Measurements from ENCODE around the gene HMMR.
"Not testable (repeated sequence)": the region's sequence is repeated elsewhere in the genome, so short reads cannot be mapped to it uniquely, and the experiment has no call there.

The HMMR gene

GRCh38 chr5:163529698-163530097 is 69.3 kb downstream of the HMMR start:
- Histone ChIP-seq H3K27me3 (ENCODE audit: control insufficient read depth, insufficient read depth, low read length) (no peaks in the 10 kb centered on the region), H3K9me3 (ENCODE audit: control insufficient read depth, low read length) (no peaks in the 10 kb centered on the region), H3K4me3 (ENCODE audit: low read length) (no peak overlapping the region)

DNA sequence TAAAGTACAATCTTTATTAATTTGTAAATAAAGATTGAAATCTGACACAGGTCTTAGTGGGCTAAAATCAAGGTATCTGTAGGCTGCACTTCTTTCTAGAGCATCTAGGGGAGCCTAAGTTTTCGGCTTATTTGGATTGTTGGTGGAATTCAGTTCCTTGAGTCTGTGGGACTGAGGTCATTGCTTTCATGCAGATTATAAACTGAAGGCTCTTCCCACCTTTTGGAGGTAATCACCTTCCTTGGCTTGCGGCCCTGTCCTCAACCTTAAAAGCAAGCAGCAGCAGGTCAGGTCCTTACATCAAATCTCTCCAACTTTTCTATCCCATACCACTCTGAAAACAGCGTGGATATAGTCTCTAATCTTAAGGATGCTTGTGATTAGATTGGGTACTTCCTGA is 70.8 kb downstream of the HMMR start:
- no peak overlapping the region for H3K4me3 ChIP-seq (ENCODE audit: low read length)
- H3K36me3 ChIP-seq (ENCODE audit: control insufficient read depth, insufficient read depth, low read length): no peaks in the 10 kb centered on the region
- peaks cover 4% of the 10 kb centered on the region for H3K4me1 ChIP-seq (ENCODE audit: control insufficient read depth, insufficient read depth, low read length)
- H3K27me3 ChIP-seq (ENCODE audit: control insufficient read depth, insufficient read depth, low read length): no peaks in the 10 kb centered on the region
- no peak overlapping the region for H3K9ac ChIP-seq (ENCODE audit: low read length)
- H3K9me3 ChIP-seq (ENCODE audit: control insufficient read depth, low read length): no peaks in the 10 kb centered on the region

More at GRCh38 chr5:163529698-163530097, 69.3 kb downstream of the HMMR start:
- no peaks in the 10 kb centered on the region for H3K36me3 ChIP-seq (ENCODE audit: control insufficient read depth, insufficient read depth, low read length)
- peaks cover 3% of the 10 kb centered on the region for H3K4me1 ChIP-seq (ENCODE audit: control insufficient read depth, insufficient read depth, low read length)
- no peak overlapping the region for H3K9ac ChIP-seq (ENCODE audit: low read length)

DNA sequence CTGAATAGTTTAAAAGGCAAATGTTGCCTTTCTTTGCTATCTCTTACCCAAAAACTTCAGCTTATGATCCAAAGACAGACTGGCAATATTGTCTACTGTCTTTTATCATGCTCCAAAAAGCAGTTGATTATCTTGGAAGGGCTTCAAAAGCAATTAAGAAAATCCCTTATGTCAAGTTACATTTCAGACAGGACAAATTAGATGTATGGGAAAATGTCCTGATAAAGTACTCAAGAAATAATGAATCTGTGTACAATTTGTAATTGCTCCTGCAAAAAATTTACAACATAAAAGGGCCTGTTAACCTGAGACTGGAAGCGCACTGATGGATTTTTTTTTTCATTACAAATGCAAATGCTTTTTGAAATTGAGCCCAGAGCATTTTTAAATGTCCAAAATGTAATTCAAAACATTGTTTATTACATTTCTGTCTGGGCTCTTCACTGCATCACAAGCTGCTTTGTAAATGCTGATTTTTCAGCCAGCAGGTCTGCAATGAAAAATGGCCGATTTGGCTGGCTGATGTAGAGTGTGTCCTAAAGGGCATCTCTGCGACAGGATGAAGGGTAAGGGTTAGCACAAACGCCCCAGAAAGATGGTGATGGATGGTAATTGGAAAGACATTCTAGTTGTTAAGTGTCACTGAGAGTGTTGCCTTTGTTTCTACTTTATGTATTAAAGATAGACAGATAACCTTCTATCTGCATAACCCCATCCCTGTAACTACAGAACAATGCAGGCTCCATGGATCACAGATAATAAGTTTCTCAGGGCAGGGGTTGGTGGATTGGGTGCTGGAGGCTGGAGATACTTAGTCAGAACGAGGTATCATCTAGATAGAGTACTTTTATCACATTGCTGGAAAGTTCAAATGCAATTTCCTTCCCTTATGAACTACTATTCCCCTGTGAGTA is 72.0 kb downstream of the HMMR start:
- H3K4me3 ChIP-seq (ENCODE audit: low read length): no peak overlapping the region
- no peaks in the 10 kb centered on the region for H3K9me3 ChIP-seq (ENCODE audit: control insufficient read depth, low read length)
- H3K4me1 ChIP-seq (ENCODE audit: control insufficient read depth, insufficient read depth, low read length): peaks cover 4% of the 10 kb centered on the region
- H3K36me3 ChIP-seq (ENCODE audit: control insufficient read depth, insufficient read depth, low read length): no peaks in the 10 kb centered on the region
- no peaks in the 10 kb centered on the region for H3K27me3 ChIP-seq (ENCODE audit: control insufficient read depth, insufficient read depth, low read length)
- H3K9ac ChIP-seq (ENCODE audit: low read length): no peak overlapping the region

DNA sequence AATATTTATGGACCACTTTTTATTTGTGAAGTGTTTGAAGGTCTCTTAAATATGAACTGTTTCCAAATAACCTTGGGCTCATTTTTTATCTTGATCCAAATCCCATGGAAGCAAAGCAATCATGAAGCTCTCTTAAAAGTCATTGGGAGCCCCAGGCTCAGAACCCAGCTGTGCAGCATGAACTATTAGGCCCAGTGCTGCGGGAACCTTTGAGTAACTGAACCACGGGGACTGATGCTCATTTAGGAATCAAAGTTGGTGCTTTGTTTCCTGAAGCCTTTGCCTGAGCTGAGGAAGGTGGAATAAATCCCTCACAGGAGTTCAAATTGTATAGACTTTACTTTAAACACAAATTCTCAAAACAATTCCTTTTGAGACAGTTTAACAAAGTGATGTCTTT is 72.8 kb downstream of the HMMR start:
- Histone ChIP-seq H3K9ac (ENCODE audit: low read length) (no peak overlapping the region), H3K4me1 (ENCODE audit: control insufficient read depth, insufficient read depth, low read length) (peaks cover 4% of the 10 kb centered on the region), H3K36me3 (ENCODE audit: control insufficient read depth, insufficient read depth, low read length) (no peaks in the 10 kb centered on the region), H3K27me3 (ENCODE audit: control insufficient read depth, insufficient read depth, low read length) (no peaks in the 10 kb centered on the region), H3K4me3 (ENCODE audit: low read length) (no peak overlapping the region), H3K9me3 (ENCODE audit: control insufficient read depth, low read length) (no peaks in the 10 kb centered on the region)

- Histone ChIP-seq H3K36me3 (ENCODE audit: control insufficient read depth, insufficient read depth, low read length) (no peaks in the 10 kb centered on the region), H3K4me1 (ENCODE audit: control insufficient read depth, insufficient read depth, low read length) (peaks cover 4% of the 10 kb centered on the region), H3K27me3 (ENCODE audit: control insufficient read depth, insufficient read depth, low read length) (no peaks in the 10 kb centered on the region), H3K9ac (ENCODE audit: low read length) (no peak overlapping the region), H3K9me3 (ENCODE audit: control insufficient read depth, low read length) (no peaks in the 10 kb centered on the region), H3K4me3 (ENCODE audit: low read length) (no peak overlapping the region)
Observed at GRCh38 chr5:163534492-163535094, 74.2 kb downstream of the HMMR start.

DNA sequence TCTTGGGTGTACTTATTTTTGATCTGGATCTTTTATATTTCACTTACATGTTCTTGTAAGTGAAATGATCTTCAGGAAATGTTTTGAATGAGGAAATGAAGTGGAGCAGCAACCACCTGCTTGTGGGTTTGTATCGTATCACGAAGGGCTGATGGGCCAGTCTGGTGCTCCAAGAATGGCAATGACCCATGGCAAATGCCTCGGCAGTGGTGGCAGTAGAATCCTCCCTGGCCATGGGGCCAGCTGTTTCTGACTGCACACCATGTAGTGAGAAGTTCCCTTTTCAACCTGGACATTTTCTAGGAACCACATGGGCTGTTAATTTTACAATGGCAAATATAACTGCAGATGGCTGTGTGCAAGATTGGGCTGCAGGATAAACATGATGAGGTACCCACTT is 74.9 kb downstream of the HMMR start:
- Histone ChIP-seq H3K4me1 (ENCODE audit: control insufficient read depth, insufficient read depth, low read length) (peaks cover 4% of the 10 kb centered on the region), H3K9ac (ENCODE audit: low read length) (no peak overlapping the region), H3K36me3 (ENCODE audit: control insufficient read depth, insufficient read depth, low read length) (no peaks in the 10 kb centered on the region), H3K9me3 (ENCODE audit: control insufficient read depth, low read length) (no peaks in the 10 kb centered on the region), H3K4me3 (ENCODE audit: low read length) (no peak overlapping the region), H3K27me3 (ENCODE audit: control insufficient read depth, insufficient read depth, low read length) (no peaks in the 10 kb centered on the region)

DNA sequence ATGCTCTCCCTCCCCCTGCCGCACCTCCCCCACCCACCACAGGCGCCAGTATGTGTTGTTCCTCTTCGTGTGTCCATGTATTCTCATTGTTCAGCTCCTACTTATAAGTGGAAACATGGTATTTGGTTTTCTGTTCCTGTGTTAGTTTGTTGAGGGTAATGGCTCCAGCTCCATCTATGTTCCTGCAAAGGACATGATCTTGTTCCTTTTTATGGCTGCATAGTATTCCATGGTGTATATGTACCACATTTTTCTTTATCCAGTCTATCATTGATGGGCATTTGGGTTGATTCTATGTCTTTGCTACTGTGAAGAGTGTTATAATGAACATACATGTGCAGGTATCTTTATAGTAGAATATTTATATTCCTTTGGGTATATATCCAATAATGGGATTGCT is 76.0 kb downstream of the HMMR start:
- not testable (repeated sequence) for H3K36me3 ChIP-seq (ENCODE audit: control insufficient read depth, insufficient read depth, low read length); H3K4me3 ChIP-seq (ENCODE audit: low read length); H3K27me3 ChIP-seq (ENCODE audit: control insufficient read depth, insufficient read depth, low read length); H3K9ac ChIP-seq (ENCODE audit: low read length); H3K9me3 ChIP-seq (ENCODE audit: control insufficient read depth, low read length); H3K4me1 ChIP-seq (ENCODE audit: control insufficient read depth, insufficient read depth, low read length)

- Histone ChIP-seq H3K9ac (ENCODE audit: low read length) (no peak overlapping the region), H3K36me3 (ENCODE audit: control insufficient read depth, insufficient read depth, low read length) (no peaks in the 10 kb centered on the region), H3K27me3 (ENCODE audit: control insufficient read depth, insufficient read depth, low read length) (no peaks in the 10 kb centered on the region), H3K4me3 (ENCODE audit: low read length) (no peak overlapping the region), H3K9me3 (ENCODE audit: control insufficient read depth, low read length) (no peaks in the 10 kb centered on the region), H3K4me1 (ENCODE audit: control insufficient read depth, insufficient read depth, low read length) (no peaks in the 10 kb centered on the region)
Observed at GRCh38 chr5:163540696-163541095, 80.3 kb downstream of the HMMR start.
